ENCODE measurements around the gene EYA4. TPM values are rescaled to one million over a fixed set of nuclear protein-coding genes. Genes with fewer than 3 reads are reported as not detected.

The EYA4 gene
- polyA plus RNA-seq, 2 of the 4 experiments (the other 2 are of a cell fraction), result 14.4 to 28.3 TPM

DNA sequence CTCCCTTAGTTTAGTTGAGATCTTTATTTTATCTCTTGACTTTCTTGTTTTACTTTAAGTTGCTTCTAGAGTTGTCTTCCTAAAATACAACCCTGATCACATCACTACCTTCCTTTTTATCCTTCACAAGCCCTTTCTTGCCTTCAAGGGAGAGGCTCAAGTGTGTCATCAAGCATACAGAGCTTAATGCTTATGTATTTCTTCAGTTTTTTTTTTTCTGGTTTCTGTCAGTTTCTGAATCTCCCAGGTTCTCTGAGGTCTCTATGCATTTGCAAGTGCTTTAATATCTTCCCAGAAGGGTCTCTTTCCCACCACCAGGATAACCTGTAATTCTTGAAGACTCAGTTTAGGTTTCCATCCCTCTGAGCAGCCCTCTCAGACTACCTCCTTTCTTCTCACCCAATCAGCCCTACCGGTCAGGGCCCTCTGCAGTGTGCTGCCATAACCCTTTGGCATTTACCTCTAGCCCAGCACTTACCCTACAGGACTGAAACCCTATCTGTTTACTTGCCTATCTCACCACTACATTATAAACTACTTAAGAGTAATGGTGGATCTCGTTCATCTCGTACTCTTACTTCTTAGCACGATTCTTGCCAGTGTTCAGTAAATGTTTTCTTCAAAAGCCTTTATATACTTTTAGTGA lies 36.9 kb downstream of the EYA4 start:
- Histone ChIP-seq H3K4me2 (no peak overlapping the region), H3K27ac (no peak overlapping the region), H3K4me1 (peaks cover 15% of the 10 kb centered on the region; the same call in 2 of the 3 replicates), H3K9me3 (no peaks in the 10 kb centered on the region), H3K4me3 (no peak overlapping the region)
- WGBS (ENCODE audit: missing lambda C conversion rate), result 82% methylated on average over 4 of the region's 4 CpGs
- POLR2A ChIA-PET, result no interaction called here
- CTCF ChIA-PET, result interaction anchor here (1.2 kb wide), 2 partner anchors 8 to 642 kb away, joined by 3 to 4 read pairs; no protein-coding TSS in a partner anchor
- DNase-seq (ENCODE audit: low read depth in 1 of 2, low spot score in 1 of 2) (no peak), ATAC-seq (peak in 1 of 2 experiments; percentile 46; a peak in 1 of 6 replicates), FAIRE-seq (no peak)
- TF ChIP-seq, protein P1, sequence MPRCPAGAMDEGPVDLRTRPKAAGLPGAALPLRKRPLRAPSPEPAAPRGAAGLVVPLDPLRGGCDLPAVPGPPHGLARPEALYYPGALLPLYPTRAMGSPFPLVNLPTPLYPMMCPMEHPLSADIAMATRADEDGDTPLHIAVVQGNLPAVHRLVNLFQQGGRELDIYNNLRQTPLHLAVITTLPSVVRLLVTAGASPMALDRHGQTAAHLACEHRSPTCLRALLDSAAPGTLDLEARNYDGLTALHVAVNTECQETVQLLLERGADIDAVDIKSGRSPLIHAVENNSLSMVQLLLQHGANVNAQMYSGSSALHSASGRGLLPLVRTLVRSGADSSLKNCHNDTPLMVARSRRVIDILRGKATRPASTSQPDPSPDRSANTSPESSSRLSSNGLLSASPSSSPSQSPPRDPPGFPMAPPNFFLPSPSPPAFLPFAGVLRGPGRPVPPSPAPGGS (IDR thresholded peaks at IDR 0.05), result no peak
- TF ChIP-seq NPAS2 (CRISPR knock-in tag; IDR thresholded peaks at IDR 0.05; ENCODE audit: borderline replicate concordance) (no peak), ZC3H11A (IDR thresholded peaks at IDR 0.05) (no peak), SMC3 (IDR thresholded peaks at IDR 0.05) (no peak)
- TF ChIP-seq, protein P2, sequence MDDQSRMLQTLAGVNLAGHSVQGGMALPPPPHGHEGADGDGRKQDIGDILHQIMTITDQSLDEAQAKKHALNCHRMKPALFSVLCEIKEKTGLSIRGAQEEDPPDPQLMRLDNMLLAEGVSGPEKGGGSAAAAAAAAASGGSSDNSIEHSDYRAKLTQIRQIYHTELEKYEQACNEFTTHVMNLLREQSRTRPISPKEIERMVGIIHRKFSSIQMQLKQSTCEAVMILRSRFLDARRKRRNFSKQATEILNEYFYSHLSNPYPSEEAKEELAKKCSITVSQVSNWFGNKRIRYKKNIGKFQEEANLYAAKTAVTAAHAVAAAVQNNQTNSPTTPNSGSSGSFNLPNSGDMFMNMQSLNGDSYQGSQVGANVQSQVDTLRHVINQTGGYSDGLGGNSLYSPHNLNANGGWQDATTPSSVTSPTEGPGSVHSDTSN (IDR thresholded peaks at IDR 0.05), result no peak

DNA sequence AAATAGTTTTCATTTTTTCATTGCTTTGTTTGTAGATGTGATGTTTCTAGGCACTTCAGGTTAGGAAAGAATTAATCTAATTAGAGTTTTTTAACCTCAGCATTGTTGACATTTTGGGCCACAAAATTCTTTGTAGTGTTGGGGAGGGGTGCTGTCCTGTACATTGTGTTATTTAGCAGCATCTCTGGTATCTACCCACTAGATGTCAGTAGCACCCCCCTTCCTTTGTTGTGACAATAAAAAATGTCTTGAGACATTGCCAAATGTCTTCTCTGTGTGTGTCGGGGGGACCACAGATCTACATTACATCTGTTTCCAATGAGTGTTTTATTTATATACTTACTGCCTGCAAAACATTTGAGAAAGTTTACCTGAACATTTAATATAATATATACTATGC lies 45.6 kb downstream of the EYA4 start:
- no peak overlapping the region for H3K4me2 ChIP-seq
- no peak for TF ChIP-seq BHLHE40 (IDR thresholded peaks at IDR 0.05; ENCODE audit: low read depth, low read length)
- peak; percentile 52 to 54; a peak in 4 of 5 replicates for TF ChIP-seq RAD21 (conservative IDR thresholded peaks at IDR 0.05 in 1 of 2, IDR thresholded peaks at IDR 0.05 in 1 of 2)
- TF ChIP-seq, protein P3, sequence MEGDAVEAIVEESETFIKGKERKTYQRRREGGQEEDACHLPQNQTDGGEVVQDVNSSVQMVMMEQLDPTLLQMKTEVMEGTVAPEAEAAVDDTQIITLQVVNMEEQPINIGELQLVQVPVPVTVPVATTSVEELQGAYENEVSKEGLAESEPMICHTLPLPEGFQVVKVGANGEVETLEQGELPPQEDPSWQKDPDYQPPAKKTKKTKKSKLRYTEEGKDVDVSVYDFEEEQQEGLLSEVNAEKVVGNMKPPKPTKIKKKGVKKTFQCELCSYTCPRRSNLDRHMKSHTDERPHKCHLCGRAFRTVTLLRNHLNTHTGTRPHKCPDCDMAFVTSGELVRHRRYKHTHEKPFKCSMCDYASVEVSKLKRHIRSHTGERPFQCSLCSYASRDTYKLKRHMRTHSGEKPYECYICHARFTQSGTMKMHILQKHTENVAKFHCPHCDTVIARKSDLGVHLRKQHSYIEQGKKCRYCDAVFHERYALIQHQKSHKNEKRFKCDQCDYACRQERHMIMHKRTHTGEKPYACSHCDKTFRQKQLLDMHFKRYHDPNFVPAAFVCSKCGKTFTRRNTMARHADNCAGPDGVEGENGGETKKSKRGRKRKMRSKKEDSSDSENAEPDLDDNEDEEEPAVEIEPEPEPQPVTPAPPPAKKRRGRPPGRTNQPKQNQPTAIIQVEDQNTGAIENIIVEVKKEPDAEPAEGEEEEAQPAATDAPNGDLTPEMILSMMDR (IDR thresholded peaks at IDR 0.05), result peak; percentile 42
- TF ChIP-seq SMC3 (IDR thresholded peaks at IDR 0.05), result peak; percentile 40; the same call in 1 of the 3 replicates
- no peak for TF ChIP-seq KDM5A (IDR thresholded peaks at IDR 0.05)
- DNase-seq (ENCODE audit: low read depth in 1 of 2, low spot score in 1 of 2) (peak in 1 of 2 experiments; percentile 39), ATAC-seq (peak in 1 of 2 experiments; percentile 63; a peak in 2 of 6 replicates), FAIRE-seq (no peak)
- H3K4me1 ChIP-seq, result peaks cover 28% of the 10 kb centered on the region
- 65% methylated on average over 1 of the region's 1 CpG for WGBS (ENCODE audit: missing lambda C conversion rate)
- ChIA-PET CTCF (interaction anchor here (0.7 to 1.4 kb wide), 2 partner anchors 64 to 79 kb away, joined by 3 read pairs; no protein-coding TSS in a partner anchor), POLR2A (no interaction called here)
- no peak overlapping the region for H3K4me3 ChIP-seq
- no peak overlapping the region for H3K27ac ChIP-seq
- H3K9me3 ChIP-seq, result no peaks in the 10 kb centered on the region

DNA sequence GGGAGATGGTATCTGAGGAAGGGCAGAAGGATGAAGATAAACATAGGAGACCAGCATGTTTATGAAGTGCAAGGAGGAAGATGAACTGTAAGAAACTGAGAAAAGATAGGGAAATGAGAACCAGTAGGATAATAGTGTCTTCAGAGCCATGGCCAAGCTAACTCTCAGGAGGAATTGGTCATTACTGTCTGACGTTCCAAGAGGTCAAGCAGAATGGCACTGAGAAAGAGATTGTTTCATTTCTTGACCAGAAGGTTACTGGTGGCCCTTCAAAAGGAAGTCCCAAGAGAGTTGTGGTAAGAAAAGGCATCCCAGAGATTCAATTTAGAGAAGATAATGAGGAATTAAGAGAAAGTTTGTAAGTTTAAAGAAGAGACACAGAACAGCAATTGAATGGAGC lies 47.5 kb downstream of the EYA4 start:
- ChIA-PET CTCF (no interaction called here), POLR2A (no interaction called here)
- DNase-seq (ENCODE audit: low read depth in 1 of 2, low spot score in 1 of 2) (no peak), FAIRE-seq (no peak), ATAC-seq (no peak)
- Histone ChIP-seq H3K4me2 (no peak overlapping the region), H3K4me3 (no peak overlapping the region), H3K27ac (no peak overlapping the region), H3K9me3 (no peaks in the 10 kb centered on the region), H3K4me1 (peaks cover 30% of the 10 kb centered on the region)
- TF ChIP-seq JUN (IDR thresholded peaks at IDR 0.05) (no peak), ESRRA (IDR thresholded peaks at IDR 0.05; ENCODE audit: borderline replicate concordance, low read length) (no peak), ZSCAN20 (CRISPR knock-in tag; IDR thresholded peaks at IDR 0.05) (no peak), HOXB5 (CRISPR knock-in tag; IDR thresholded peaks at IDR 0.05) (no peak), HDAC2 (IDR thresholded peaks at IDR 0.05) (no peak), RAD21 (conservative IDR thresholded peaks at IDR 0.05 in 1 of 2, IDR thresholded peaks at IDR 0.05 in 1 of 2) (no peak), ZNF302 (CRISPR knock-in tag; IDR thresholded peaks at IDR 0.05) (no peak), CHD2 (IDR thresholded peaks at IDR 0.05; ENCODE audit: low read length, partially characterized antibody) (no peak), POLR2AphosphoS2 (conservative IDR thresholded peaks at IDR 0.05; ENCODE audit: low read length) (no peak), TP53 (CRISPR knock-in tag; IDR thresholded peaks at IDR 0.05) (no peak), RARB (CRISPR knock-in tag; IDR thresholded peaks at IDR 0.05) (no peak), EHF (CRISPR knock-in tag; IDR thresholded peaks at IDR 0.05) (no peak), MAZ (IDR thresholded peaks at IDR 0.05; ENCODE audit: borderline replicate concordance, low read depth, low read length) (no peak), HOXA7 (CRISPR knock-in tag; IDR thresholded peaks at IDR 0.05) (no peak), USF2 (IDR thresholded peaks at IDR 0.05) (no peak), EP300 (IDR thresholded peaks at IDR 0.05) (no peak)
- TF ChIP-seq, protein P4, sequence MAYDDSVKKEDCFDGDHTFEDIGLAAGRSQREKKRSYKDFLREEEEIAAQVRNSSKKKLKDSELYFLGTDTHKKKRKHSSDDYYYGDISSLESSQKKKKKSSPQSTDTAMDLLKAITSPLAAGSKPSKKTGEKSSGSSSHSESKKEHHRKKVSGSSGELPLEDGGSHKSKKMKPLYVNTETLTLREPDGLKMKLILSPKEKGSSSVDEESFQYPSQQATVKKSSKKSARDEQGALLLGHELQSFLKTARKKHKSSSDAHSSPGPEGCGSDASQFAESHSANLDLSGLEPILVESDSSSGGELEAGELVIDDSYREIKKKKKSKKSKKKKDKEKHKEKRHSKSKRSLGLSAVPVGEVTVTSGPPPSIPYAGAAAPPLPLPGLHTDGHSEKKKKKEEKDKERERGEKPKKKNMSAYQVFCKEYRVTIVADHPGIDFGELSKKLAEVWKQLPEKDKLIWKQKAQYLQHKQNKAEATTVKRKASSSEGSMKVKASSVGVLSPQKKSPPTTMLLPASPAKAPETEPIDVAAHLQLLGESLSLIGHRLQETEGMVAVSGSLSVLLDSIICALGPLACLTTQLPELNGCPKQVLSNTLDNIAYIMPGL (CRISPR knock-in tag; IDR thresholded peaks at IDR 0.05; ENCODE audit: borderline replicate concordance), result no peak
- WGBS (ENCODE audit: missing lambda C conversion rate), result 81% methylated on average over 1 of the region's 1 CpG
